GM23338 (cell line): ENCODE measurements around the gene SLC25A29.

Experiments used
- CREB1 ChIP-seq: fragments of 250-450 bp; sonication (Bioruptor Pico); IDR thresholded peaks from 2 replicates; pipeline ENCODE4 v1.5.0; 2020; ENCODE audit warnings: low read depth, mild to moderate bottlenecking, moderate library complexity
- CTCF ChIP-seq, 2 experiments: fragments of 200-600 bp in 1 of 2; sonication (generic) in 1 of 2; conservative IDR thresholded peaks; 2 replicates each; pipeline versions ENCODE4 v1.5.1 to v1.6.1; 2016 to 2017; ENCODE audit warnings: antibody characterized with exemption in 2 of 2, low read depth in 2 of 2, mild to moderate bottlenecking in 2 of 2, moderate library complexity in 1 of 2
- EZH2 ChIP-seq: fragments of 200-600 bp; sonication (generic); IDR thresholded peaks from one replicate; pipeline ENCODE4 v1.8.0; 2017; ENCODE audit warnings: antibody characterized with exemption, mild to moderate bottlenecking, low read depth; ENCODE audit not compliant: unreplicated experiment
- JUNB ChIP-seq: IDR thresholded peaks from one replicate; pipeline ENCODE4 v1.6.1; 2016; ENCODE audit warnings: antibody characterized with exemption; ENCODE audit not compliant: unreplicated experiment
- NANOG ChIP-seq: IDR thresholded peaks from 2 replicates; pipeline ENCODE4 v1.6.1; 2016; ENCODE audit warnings: antibody characterized with exemption, borderline replicate concordance
- POLR2AphosphoS5 ChIP-seq: IDR thresholded peaks from 2 replicates; pipeline ENCODE4 v1.6.1; 2016; ENCODE audit warnings: antibody characterized with exemption, low read depth
- ZNF331 ChIP-seq: fragments of 250-450 bp; sonication (Bioruptor Pico); IDR thresholded peaks from 2 replicates; pipeline ENCODE4 v1.5.0; 2020; ENCODE audit warnings: low read depth, mild to moderate bottlenecking, moderate library complexity
- TF ChIP-seq, protein P1 (sequence below): IDR thresholded peaks from one replicate; pipeline ENCODE4 v1.6.1; 2018; ENCODE audit warnings: antibody characterized with exemption; ENCODE audit not compliant: unreplicated experiment
- TF ChIP-seq, protein P2 (sequence below): IDR thresholded peaks from 2 replicates; pipeline ENCODE4 v1.6.1; 2016; ENCODE audit warnings: antibody characterized with exemption

GRCh38 chr14:100290607-100291304 lies 15.5 kb downstream of the SLC25A29 start:
- TF ChIP-seq CTCF (conservative IDR thresholded peaks at IDR 0.05; ENCODE audit: low read depth in 2 of 2), result no peak
- no peak for TF ChIP-seq EZH2
- peak; percentile 19; the same call in 1 of the 2 replicates for TF ChIP-seq POLR2AphosphoS5
- TF ChIP-seq, protein P1, sequence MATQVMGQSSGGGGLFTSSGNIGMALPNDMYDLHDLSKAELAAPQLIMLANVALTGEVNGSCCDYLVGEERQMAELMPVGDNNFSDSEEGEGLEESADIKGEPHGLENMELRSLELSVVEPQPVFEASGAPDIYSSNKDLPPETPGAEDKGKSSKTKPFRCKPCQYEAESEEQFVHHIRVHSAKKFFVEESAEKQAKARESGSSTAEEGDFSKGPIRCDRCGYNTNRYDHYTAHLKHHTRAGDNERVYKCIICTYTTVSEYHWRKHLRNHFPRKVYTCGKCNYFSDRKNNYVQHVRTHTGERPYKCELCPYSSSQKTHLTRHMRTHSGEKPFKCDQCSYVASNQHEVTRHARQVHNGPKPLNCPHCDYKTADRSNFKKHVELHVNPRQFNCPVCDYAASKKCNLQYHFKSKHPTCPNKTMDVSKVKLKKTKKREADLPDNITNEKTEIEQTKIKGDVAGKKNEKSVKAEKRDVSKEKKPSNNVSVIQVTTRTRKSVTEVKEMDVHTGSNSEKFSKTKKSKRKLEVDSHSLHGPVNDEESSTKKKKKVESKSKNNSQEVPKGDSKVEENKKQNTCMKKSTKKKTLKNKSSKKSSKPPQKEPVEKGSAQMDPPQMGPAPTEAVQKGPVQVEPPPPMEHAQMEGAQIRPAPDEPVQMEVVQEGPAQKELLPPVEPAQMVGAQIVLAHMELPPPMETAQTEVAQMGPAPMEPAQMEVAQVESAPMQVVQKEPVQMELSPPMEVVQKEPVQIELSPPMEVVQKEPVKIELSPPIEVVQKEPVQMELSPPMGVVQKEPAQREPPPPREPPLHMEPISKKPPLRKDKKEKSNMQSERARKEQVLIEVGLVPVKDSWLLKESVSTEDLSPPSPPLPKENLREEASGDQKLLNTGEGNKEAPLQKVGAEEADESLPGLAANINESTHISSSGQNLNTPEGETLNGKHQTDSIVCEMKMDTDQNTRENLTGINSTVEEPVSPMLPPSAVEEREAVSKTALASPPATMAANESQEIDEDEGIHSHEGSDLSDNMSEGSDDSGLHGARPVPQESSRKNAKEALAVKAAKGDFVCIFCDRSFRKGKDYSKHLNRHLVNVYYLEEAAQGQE, result no peak
- TF ChIP-seq, protein P2, sequence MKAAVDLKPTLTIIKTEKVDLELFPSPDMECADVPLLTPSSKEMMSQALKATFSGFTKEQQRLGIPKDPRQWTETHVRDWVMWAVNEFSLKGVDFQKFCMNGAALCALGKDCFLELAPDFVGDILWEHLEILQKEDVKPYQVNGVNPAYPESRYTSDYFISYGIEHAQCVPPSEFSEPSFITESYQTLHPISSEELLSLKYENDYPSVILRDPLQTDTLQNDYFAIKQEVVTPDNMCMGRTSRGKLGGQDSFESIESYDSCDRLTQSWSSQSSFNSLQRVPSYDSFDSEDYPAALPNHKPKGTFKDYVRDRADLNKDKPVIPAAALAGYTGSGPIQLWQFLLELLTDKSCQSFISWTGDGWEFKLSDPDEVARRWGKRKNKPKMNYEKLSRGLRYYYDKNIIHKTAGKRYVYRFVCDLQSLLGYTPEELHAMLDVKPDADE, result no peak
- TF ChIP-seq JUNB, result no peak
- no peak for TF ChIP-seq NANOG
- TF ChIP-seq CREB1, result no peak
- TF ChIP-seq ZNF331, result no peak
